Skeletal muscle satellite cell (primary cell): Measurements from ENCODE around the gene SEC24B.

Experiments used
- H3K27me3 ChIP-seq: 2 replicates; pipeline ENCODE4 v1.7.0; 2013; ENCODE audit warnings: low read length; ENCODE audit not compliant: control insufficient read depth, insufficient read depth
- H3K36me3 ChIP-seq: 2 replicates; pipeline ENCODE4 v1.7.0; 2013; ENCODE audit warnings: mild to moderate bottlenecking, control low read depth, low read length; ENCODE audit not compliant: insufficient read depth
- H3K4me1 ChIP-seq: 2 replicates; pipeline ENCODE4 v1.7.0; 2013; ENCODE audit warnings: low read length; ENCODE audit not compliant: control insufficient read depth, insufficient read depth
- H3K4me2 ChIP-seq: 2 replicates; pipeline ENCODE4 v1.7.0; 2013; ENCODE audit warnings: mild to moderate bottlenecking, low read length
- H3K4me3 ChIP-seq: 2 replicates; pipeline ENCODE4 v1.7.0; 2013; ENCODE audit warnings: low read length
- H3K9ac ChIP-seq: 2 replicates; pipeline ENCODE4 v1.7.0; 2013; ENCODE audit warnings: mild to moderate bottlenecking, low read depth, low read length, moderate library complexity
- H3K9me3 ChIP-seq: replicated peaks from 2 replicates; pipeline ENCODE4 v1.7.0; 2013; ENCODE audit warnings: mild to moderate bottlenecking, control low read depth, low read length

Gene SEC24B

DNA sequence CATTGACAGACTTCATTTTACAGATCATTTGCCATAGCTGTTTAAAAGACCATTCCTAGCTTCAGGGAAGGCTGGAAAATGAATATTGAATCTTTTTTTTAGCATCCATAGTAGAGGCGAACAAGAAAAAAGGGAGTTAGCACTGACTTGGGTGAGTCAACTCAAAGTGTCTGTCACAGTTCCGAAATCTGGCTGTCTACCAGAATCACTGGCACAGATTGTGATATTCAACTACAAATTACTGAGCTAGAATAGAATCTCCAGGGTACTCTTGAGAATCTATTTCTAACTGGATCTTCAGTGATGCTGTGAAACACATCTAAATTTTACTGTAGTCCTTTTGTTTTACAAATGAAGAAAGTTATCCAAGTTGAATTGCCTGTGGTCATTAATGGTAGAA, 31.5 kb downstream of the SEC24B start:
- no peaks in the 10 kb centered on the region for H3K4me1 ChIP-seq
- H3K36me3 ChIP-seq, result peaks cover 36% of the 10 kb centered on the region
- no peak overlapping the region for H3K4me2 ChIP-seq
- H3K27me3 ChIP-seq, result no peaks in the 10 kb centered on the region
- no peak overlapping the region for H3K4me3 ChIP-seq
- H3K9me3 ChIP-seq, result no peaks in the 10 kb centered on the region
- no peak overlapping the region for H3K9ac ChIP-seq

DNA sequence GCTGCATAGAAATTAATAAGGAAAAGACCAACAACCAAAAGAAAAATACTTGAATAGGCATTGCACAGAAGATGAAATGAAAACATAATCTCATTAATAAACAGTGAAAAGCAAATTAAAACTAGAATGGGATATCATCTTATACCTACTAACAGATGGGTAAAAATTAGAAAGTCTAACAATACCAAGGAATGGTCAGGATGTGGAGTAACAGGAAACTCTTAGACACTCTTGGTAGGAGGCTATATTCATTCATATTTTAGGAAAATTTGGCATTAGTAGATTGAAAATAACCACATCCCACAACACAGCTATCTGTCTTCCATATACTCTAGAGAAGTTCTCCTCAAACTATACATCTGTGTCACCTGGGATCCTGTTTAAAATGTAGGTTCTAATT, 36.3 kb downstream of the SEC24B start:
- H3K4me1 ChIP-seq, result peaks cover 11% of the 10 kb centered on the region
- H3K36me3 ChIP-seq, result peaks cover 20% of the 10 kb centered on the region
- no peak overlapping the region for H3K9ac ChIP-seq
- no peak overlapping the region for H3K4me2 ChIP-seq
- H3K27me3 ChIP-seq, result no peaks in the 10 kb centered on the region
- H3K9me3 ChIP-seq, result no peaks in the 10 kb centered on the region
- H3K4me3 ChIP-seq, result no peak overlapping the region

DNA sequence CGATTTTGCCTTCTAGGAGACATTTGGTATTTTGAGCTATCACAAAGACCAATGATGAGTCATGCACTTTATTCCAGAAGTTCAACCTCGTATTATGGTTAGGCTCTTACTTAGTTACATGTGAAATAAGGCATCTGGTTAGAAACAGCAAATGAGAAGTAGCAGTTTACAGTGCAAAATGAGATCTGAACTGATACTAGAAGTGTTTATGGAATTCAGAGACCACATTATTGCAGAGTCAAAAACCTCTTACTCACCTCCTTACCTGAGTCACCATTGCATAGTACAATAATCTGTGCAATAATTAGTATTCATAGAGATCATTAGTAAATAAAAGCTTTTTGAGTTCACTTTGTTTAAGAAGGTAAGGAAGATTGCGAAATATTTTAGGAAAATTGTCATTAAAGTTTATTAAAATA, 38.7 kb downstream of the SEC24B start:
- Histone ChIP-seq H3K9me3 (no peaks in the 10 kb centered on the region), H3K4me2 (no peak overlapping the region), H3K9ac (no peak overlapping the region), H3K4me3 (no peak overlapping the region), H3K4me1 (peaks cover 11% of the 10 kb centered on the region), H3K36me3 (peaks cover 13% of the 10 kb centered on the region), H3K27me3 (no peaks in the 10 kb centered on the region)

DNA sequence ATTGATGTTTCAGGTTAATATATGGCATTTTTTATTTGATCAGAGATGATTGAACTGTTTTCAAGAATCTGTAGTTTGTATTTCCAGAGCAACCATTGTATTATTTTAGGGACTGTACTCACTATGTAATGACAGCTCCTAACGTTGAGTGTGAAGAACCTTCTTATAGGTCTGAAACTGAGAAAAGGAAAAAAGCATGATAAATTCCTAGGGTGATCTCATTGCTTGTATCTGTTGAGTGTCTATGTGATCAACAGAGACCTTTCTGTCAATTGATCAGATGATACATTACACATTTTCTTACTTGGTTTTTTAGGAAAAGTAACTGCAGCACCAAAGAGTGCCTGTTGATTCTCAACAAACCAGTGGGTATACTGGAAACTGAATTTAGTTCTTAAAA, 40.2 kb downstream of the SEC24B start:
- Histone ChIP-seq H3K4me3 (no peak overlapping the region), H3K9ac (no peak overlapping the region), H3K4me1 (peaks cover 11% of the 10 kb centered on the region), H3K36me3 (peaks cover 15% of the 10 kb centered on the region), H3K27me3 (no peaks in the 10 kb centered on the region), H3K9me3 (no peaks in the 10 kb centered on the region), H3K4me2 (no peak overlapping the region)

DNA sequence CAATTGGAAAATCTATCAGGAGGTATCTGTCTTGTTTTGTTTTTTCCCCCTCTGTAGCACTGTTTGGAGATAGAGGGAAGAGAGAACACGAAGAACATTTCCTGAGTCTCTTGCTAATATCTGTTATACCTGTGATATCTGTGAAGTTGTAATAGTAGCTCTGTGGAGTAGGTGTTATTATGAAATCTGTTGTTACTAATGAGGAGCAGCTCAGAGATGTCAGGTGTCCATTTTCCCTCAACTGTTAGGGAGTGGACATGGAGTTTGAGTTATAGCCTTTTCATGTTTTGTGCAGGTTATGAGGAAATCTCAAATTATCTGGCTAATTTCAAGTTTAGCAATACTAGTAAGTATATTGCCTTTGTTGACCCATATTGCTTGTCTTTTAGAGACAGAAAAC, 52.4 kb downstream of the SEC24B start:
- Histone ChIP-seq H3K27me3 (no peaks in the 10 kb centered on the region), H3K4me3 (no peak overlapping the region), H3K9ac (no peak overlapping the region), H3K4me1 (no peaks in the 10 kb centered on the region), H3K9me3 (no peaks in the 10 kb centered on the region), H3K36me3 (peaks cover 18% of the 10 kb centered on the region), H3K4me2 (no peak overlapping the region)

DNA sequence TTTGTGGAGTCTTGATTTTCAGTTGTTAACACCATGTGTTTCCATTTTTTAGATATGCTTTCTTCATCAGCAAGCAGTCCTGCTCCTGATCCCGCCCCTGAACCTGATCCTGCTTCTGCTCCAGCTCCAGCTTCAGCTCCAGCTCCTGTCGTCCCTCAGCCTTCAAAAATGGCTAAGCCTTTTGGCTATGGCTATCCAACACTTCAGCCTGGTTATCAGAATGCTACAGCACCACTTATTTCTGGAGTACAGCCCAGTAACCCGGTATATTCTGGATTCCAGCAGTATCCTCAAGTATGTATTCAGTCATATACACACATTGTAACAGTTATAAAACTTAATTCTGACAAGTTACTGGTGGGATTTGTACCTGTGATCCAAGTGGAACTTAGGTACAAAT, 60.9 kb downstream of the SEC24B start:
- no peaks in the 10 kb centered on the region for H3K27me3 ChIP-seq
- peaks cover 47% of the 10 kb centered on the region for H3K36me3 ChIP-seq
- no peak overlapping the region for H3K4me3 ChIP-seq
- no peaks in the 10 kb centered on the region for H3K9me3 ChIP-seq
- H3K4me2 ChIP-seq, result no peak overlapping the region
- no peak overlapping the region for H3K9ac ChIP-seq
- no peaks in the 10 kb centered on the region for H3K4me1 ChIP-seq

DNA sequence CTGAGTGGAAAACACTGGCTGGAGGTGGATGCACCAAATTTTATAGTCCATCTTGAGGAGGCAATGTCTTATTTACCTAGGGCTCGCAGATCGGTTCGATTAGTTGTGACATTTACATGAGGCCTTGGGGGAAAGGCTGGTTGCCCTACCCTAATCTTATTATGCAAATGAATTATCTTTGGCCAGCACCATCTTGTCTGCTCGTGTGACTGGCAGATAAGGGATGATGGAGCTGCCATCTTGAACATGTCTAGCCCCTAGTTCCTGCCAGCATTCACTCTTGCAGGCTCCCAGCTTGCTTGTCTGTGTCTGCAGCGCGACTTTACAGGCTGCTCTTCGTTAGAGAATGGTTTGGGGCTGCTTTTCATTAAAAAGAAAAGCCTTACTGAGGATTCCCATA, 61.9 kb downstream of the SEC24B start:
- no peak overlapping the region for H3K4me2 ChIP-seq
- no peak overlapping the region for H3K9ac ChIP-seq
- H3K4me3 ChIP-seq, result no peak overlapping the region
- no peaks in the 10 kb centered on the region for H3K4me1 ChIP-seq
- H3K9me3 ChIP-seq, result no peaks in the 10 kb centered on the region
- no peaks in the 10 kb centered on the region for H3K27me3 ChIP-seq
- peaks cover 52% of the 10 kb centered on the region for H3K36me3 ChIP-seq

DNA sequence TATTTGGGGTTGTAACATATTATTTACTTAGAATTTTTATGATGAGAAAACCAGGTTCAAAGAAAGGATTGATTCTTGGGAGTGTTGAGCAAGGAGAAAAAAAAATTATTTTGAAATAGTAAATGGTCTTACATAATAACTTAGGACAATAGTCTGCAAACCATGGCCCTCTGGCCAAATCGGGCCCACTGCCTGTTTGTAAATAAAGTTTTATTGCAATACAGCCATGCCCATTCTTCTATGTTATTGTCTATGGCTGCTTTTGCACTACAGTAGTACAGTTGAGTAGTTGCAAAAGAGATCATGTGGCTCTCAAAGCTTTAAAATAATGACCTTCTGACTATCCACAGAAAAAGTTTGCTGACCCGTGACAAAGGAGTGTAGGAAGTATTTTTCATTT, 63.3 kb downstream of the SEC24B start:
- Histone ChIP-seq H3K4me1 (no peaks in the 10 kb centered on the region), H3K9me3 (no peaks in the 10 kb centered on the region), H3K4me2 (no peak overlapping the region), H3K4me3 (no peak overlapping the region), H3K27me3 (no peaks in the 10 kb centered on the region), H3K9ac (no peak overlapping the region), H3K36me3 (peaks cover 55% of the 10 kb centered on the region)

DNA sequence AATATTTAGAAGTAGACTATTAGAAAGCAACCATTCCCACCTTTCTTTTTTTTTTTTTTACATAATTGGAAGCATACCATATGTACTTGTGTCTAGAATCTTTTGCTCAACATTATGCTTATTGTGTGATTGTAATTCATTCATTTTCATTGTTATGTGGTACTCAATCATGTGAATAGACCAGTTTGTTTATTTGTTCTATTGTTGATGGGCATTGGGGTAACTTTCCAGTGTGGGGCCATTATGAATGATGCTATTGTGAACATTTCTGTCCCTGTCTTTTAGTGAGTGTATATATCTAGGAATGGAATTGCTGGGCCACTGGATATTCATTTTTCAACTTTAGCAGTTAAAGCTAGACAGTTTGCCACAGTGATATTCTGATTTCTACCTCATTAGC, 63.9 kb downstream of the SEC24B start:
- Histone ChIP-seq H3K27me3 (no peaks in the 10 kb centered on the region), H3K9ac (no peak overlapping the region), H3K4me3 (no peak overlapping the region), H3K4me2 (no peak overlapping the region), H3K36me3 (peaks cover 50% of the 10 kb centered on the region), H3K9me3 (no peaks in the 10 kb centered on the region), H3K4me1 (no peaks in the 10 kb centered on the region)

DNA sequence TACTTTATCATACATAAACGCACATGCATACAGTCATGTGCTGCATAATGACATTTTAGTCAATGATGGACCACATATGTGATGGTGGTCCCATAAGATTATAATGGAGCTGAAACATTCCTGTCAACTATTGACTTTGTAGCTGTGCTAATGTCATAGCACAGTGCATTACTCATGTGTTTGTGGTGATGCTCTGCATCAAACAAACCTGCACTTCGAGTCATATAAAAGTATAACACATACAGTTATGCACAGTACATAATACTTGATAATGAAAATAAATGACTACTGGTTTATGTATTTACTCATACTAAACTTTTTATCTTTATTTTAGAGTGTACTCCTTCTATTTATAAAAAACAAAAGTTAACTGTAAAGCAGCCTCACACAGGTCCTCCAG, 65.9 kb downstream of the SEC24B start:
- no peak overlapping the region for H3K9ac ChIP-seq
- H3K4me1 ChIP-seq, result no peaks in the 10 kb centered on the region
- H3K36me3 ChIP-seq, result peaks cover 43% of the 10 kb centered on the region
- H3K4me3 ChIP-seq, result no peak overlapping the region
- H3K9me3 ChIP-seq, result no peaks in the 10 kb centered on the region
- H3K4me2 ChIP-seq, result no peak overlapping the region
- no peaks in the 10 kb centered on the region for H3K27me3 ChIP-seq

DNA sequence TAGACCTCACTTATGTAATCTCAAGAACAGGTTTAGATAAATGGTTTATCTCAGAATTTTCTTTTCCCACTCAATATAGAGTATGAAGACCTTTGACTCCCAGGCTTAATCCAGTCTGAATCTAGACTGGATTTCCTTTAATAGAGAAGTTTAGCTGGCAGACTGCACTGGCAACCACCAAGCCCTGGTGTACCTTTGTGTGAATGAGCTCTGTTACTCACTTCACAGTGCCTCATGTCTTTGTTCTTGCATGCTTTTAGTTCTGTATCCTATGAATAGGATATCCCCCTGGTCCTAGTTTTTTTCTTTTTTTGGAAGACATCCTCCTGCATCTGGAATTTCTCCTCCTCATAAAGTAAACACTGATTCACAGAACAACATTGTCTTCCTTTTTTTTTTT, 73.3 kb downstream of the SEC24B start:
- Histone ChIP-seq H3K27me3 (no peaks in the 10 kb centered on the region), H3K4me1 (no peaks in the 10 kb centered on the region), H3K9ac (no peak overlapping the region), H3K4me3 (no peak overlapping the region), H3K9me3 (no peaks in the 10 kb centered on the region), H3K4me2 (no peak overlapping the region), H3K36me3 (peaks cover 35% of the 10 kb centered on the region)

DNA sequence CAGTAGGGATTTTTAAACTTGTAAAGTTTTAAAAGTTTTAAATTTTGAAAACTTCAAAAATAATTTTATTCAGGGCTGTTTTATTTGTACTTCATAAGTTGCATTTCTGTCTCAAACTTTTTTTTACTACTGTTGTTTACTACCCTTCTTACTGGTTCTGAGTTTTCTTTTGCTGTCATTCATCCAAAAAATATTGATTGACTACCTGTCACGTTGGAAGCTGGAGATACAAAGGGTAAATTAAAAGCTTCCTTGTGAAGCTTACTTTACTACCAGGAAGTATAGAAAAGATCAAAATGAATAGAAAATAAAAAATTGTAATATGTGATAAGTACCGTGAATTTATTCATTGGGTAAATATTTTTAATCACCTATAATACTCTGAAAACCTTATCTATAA, 77.1 kb downstream of the SEC24B start:
- Histone ChIP-seq H3K9me3 (no peaks in the 10 kb centered on the region), H3K36me3 (peaks cover 46% of the 10 kb centered on the region), H3K27me3 (no peaks in the 10 kb centered on the region), H3K4me1 (no peaks in the 10 kb centered on the region), H3K4me2 (no peak overlapping the region), H3K4me3 (no peak overlapping the region), H3K9ac (no peak overlapping the region)
